Stimulated activated CD4-positive, alpha-beta T cell treated with anti-CD3 and anti-CD28 coated beads, Interleukin-12 subunit alpha, Interleukin-12 subunit beta, amount 100 ng/mL, for 4 hours (primary cell): ENCODE data around the gene FTO.

Source experiments
- DNase-seq: peaks from one replicate; pipeline ENCODE4 v3.0.0-alpha.2; 2020

Gene FTO

GRCh38 chr16:53974484-53975080 lies 270.6 kb downstream of the FTO start:
- no peak for DNase-seq

GRCh38 chr16:53980675-53981074 lies 276.7 kb downstream of the FTO start:
- no peak for DNase-seq

GRCh38 chr16:53982631-53983042 lies 278.7 kb downstream of the FTO start:
- no peak for DNase-seq

GRCh38 chr16:53984936-53985335 lies 281.0 kb downstream of the FTO start:
- no peak for DNase-seq

- DNase-seq: no peak
These were observed 281.9 kb downstream of the FTO start for GRCh38 chr16:53985861-53986260.

GRCh38 chr16:53986793-53987192 lies 282.8 kb downstream of the FTO start:
- DNase-seq: no peak

GRCh38 chr16:53988136-53988535 lies 284.2 kb downstream of the FTO start:
- no peak for DNase-seq

GRCh38 chr16:53989597-53989996 lies 285.6 kb downstream of the FTO start:
- DNase-seq: no peak

GRCh38 chr16:53991754-53992378 lies 287.9 kb downstream of the FTO start:
- no peak for DNase-seq

GRCh38 chr16:53995378-53995777 lies 291.4 kb downstream of the FTO start:
- no peak for DNase-seq

- DNase-seq: no peak
These were observed 293.0 kb downstream of the FTO start for GRCh38 chr16:53996961-53997360.

- DNase-seq: no peak
These were observed 294.3 kb downstream of the FTO start for GRCh38 chr16:53998024-53998810.

- DNase-seq: no peak
These were observed 295.1 kb downstream of the FTO start for GRCh38 chr16:53998966-53999522.

- no peak for DNase-seq
These were observed 295.9 kb downstream of the FTO start for GRCh38 chr16:53999841-54000240.

- DNase-seq: no peak
These were observed 296.4 kb downstream of the FTO start for GRCh38 chr16:54000361-54000760.

- no peak for DNase-seq
These were observed 302.7 kb downstream of the FTO start for GRCh38 chr16:54006693-54007092.

- DNase-seq: no peak
These were observed 303.5 kb downstream of the FTO start for GRCh38 chr16:54007504-54007903.

GRCh38 chr16:54009464-54010176 lies 305.7 kb downstream of the FTO start:
- no peak for DNase-seq

GRCh38 chr16:54015147-54015546 lies 311.2 kb downstream of the FTO start:
- DNase-seq: no peak

GRCh38 chr16:54022362-54022761 lies 318.4 kb downstream of the FTO start:
- DNase-seq: no peak

- DNase-seq: no peak
These were observed 322.5 kb downstream of the FTO start for GRCh38 chr16:54026456-54026855.

GRCh38 chr16:54027062-54027461 lies 323.1 kb downstream of the FTO start:
- DNase-seq: no peak

- no peak for DNase-seq
These were observed 323.6 kb downstream of the FTO start for GRCh38 chr16:54027558-54027957.
